ENCODE data around the gene ST6GALNAC5.

ST6GALNAC5 gene

GRCh38 chr1:77100875-77101274, 233.6 kb downstream of the ST6GALNAC5 start:
- H3F3A ChIP-seq (ENCODE audit: insufficient read depth): no peaks in the 10 kb centered on the region
- no peak overlapping the region for H3K27ac ChIP-seq (ENCODE audit: low read depth, low read length)
- no peak overlapping the region for H2AFZ ChIP-seq (ENCODE audit: low read depth, low read length, severe bottlenecking)
- no peak overlapping the region for H3K4me3 ChIP-seq (ENCODE audit: insufficient read depth, low read length, poor library complexity, severe bottlenecking)
- H3K9me3 ChIP-seq (ENCODE audit: insufficient read depth, low read length): no peaks in the 10 kb centered on the region
- no peaks in the 10 kb centered on the region for H3K36me3 ChIP-seq (ENCODE audit: low read length)
- no peak overlapping the region for H3K4me2 ChIP-seq (ENCODE audit: low read depth, low read length, poor library complexity, severe bottlenecking)
- TF ChIP-seq EZH2phosphoT487 (conservative IDR thresholded peaks at IDR 0.05; ENCODE audit: low read length): no peak
- TF ChIP-seq CTCF (IDR thresholded peaks at IDR 0.05; ENCODE audit: insufficient read depth, low read length, poor library complexity, severe bottlenecking): no peak
- no peaks in the 10 kb centered on the region for H4K20me1 ChIP-seq (ENCODE audit: low read depth, low read length)
- H3K27me3 ChIP-seq (ENCODE audit: low read length): no peaks in the 10 kb centered on the region
- no peak overlapping the region for H3K9ac ChIP-seq (ENCODE audit: low read length)
- H3K79me2 ChIP-seq (ENCODE audit: insufficient read depth, low read length): no peaks in the 10 kb centered on the region
- no peaks in the 10 kb centered on the region for H3K9me2 ChIP-seq (replicated peaks; ENCODE audit: insufficient read depth, low read length)

- no peak overlapping the region for H3K27ac ChIP-seq (ENCODE audit: low read depth, low read length)
- TF ChIP-seq EZH2phosphoT487 (conservative IDR thresholded peaks at IDR 0.05; ENCODE audit: low read length) (no peak), CTCF (IDR thresholded peaks at IDR 0.05; ENCODE audit: insufficient read depth, low read length, poor library complexity, severe bottlenecking) (no peak)
- no peaks in the 10 kb centered on the region for H3K36me3 ChIP-seq (ENCODE audit: low read length)
- H3F3A ChIP-seq (ENCODE audit: insufficient read depth): no peaks in the 10 kb centered on the region
- H3K9me2 ChIP-seq (replicated peaks; ENCODE audit: insufficient read depth, low read length): no peaks in the 10 kb centered on the region
- H3K9ac ChIP-seq (ENCODE audit: low read length): no peak overlapping the region
- H3K4me2 ChIP-seq (ENCODE audit: low read depth, low read length, poor library complexity, severe bottlenecking): no peak overlapping the region
- H2AFZ ChIP-seq (ENCODE audit: low read depth, low read length, severe bottlenecking): no peak overlapping the region
- H3K9me3 ChIP-seq (ENCODE audit: insufficient read depth, low read length): no peaks in the 10 kb centered on the region
- no peak overlapping the region for H3K4me3 ChIP-seq (ENCODE audit: insufficient read depth, low read length, poor library complexity, severe bottlenecking)
- no peaks in the 10 kb centered on the region for H3K27me3 ChIP-seq (ENCODE audit: low read length)
- no peaks in the 10 kb centered on the region for H4K20me1 ChIP-seq (ENCODE audit: low read depth, low read length)
- H3K79me2 ChIP-seq (ENCODE audit: insufficient read depth, low read length): no peaks in the 10 kb centered on the region
Measured at GRCh38 chr1:77103486-77103885, 236.2 kb downstream of the ST6GALNAC5 start.

GRCh38 chr1:77104672-77105071, 237.4 kb downstream of the ST6GALNAC5 start:
- Histone ChIP-seq H3K79me2 (ENCODE audit: insufficient read depth, low read length) (no peaks in the 10 kb centered on the region), H3F3A (ENCODE audit: insufficient read depth) (no peaks in the 10 kb centered on the region), H3K4me3 (ENCODE audit: insufficient read depth, low read length, poor library complexity, severe bottlenecking) (no peak overlapping the region), H3K4me2 (ENCODE audit: low read depth, low read length, poor library complexity, severe bottlenecking) (no peak overlapping the region), H3K9ac (ENCODE audit: low read length) (no peak overlapping the region), H3K36me3 (ENCODE audit: low read length) (no peaks in the 10 kb centered on the region), H2AFZ (ENCODE audit: low read depth, low read length, severe bottlenecking) (no peak overlapping the region), H3K27me3 (ENCODE audit: low read length) (no peaks in the 10 kb centered on the region), H3K27ac (ENCODE audit: low read depth, low read length) (no peak overlapping the region), H3K9me2 (replicated peaks; ENCODE audit: insufficient read depth, low read length) (no peaks in the 10 kb centered on the region), H4K20me1 (ENCODE audit: low read depth, low read length) (no peaks in the 10 kb centered on the region), H3K9me3 (ENCODE audit: insufficient read depth, low read length) (no peaks in the 10 kb centered on the region)
- TF ChIP-seq EZH2phosphoT487 (conservative IDR thresholded peaks at IDR 0.05; ENCODE audit: low read length): no peak
- no peak for TF ChIP-seq CTCF (IDR thresholded peaks at IDR 0.05; ENCODE audit: insufficient read depth, low read length, poor library complexity, severe bottlenecking)

Measured in SU-DHL-6 (cell line).